HepG2 (cell line): ENCODE measurements around the gene NRP1. TPM values are rescaled to one million over a fixed set of nuclear protein-coding genes. Genes with fewer than 3 reads are reported as not detected.

Experiments used
- AGO2 ChIP-seq: fragments of 200-400 bp; formaldehyde crosslinking; optimal IDR thresholded peaks from 2 replicates; pipeline ENCODE3; 2017; ENCODE audit warnings: mild to moderate bottlenecking, low read depth, low read length, moderate library complexity
- CENPT ChIP-seq: sonication (generic); formaldehyde crosslinking; IDR thresholded peaks from 2 replicates; pipeline ENCODE4 v1.8.0; 2022; ENCODE audit warnings: low read depth, mild to moderate bottlenecking, moderate library complexity, missing genetic modification reagents
- ELF3 ChIP-seq: IDR thresholded peaks from 2 replicates; pipeline ENCODE4 v1.6.1; 2016; ENCODE audit warnings: missing genetic modification reagents, missing compliant biosample characterization
- MBD4 ChIP-seq: IDR thresholded peaks from 2 replicates; pipeline ENCODE4 v1.6.1; 2012; ENCODE audit warnings: low read length, inconsistent platforms, borderline replicate concordance
- NR2C2 ChIP-seq: sonication (generic); formaldehyde crosslinking; IDR thresholded peaks from 2 replicates; pipeline ENCODE4 v1.4.0; 2020; ENCODE audit warnings: missing genetic modification reagents, mild to moderate bottlenecking, moderate library complexity, borderline replicate concordance
- PTBP1 ChIP-seq: fragments of 200-400 bp; formaldehyde crosslinking; IDR thresholded peaks from 2 replicates; pipeline ENCODE4 v1.6.1; 2018; ENCODE audit warnings: low read length, low read depth; ENCODE audit not compliant: poor library complexity, severe bottlenecking
- REL ChIP-seq: sonication (generic); formaldehyde crosslinking; conservative IDR thresholded peaks from 2 replicates; pipeline ENCODE4 v1.8.0; 2022; ENCODE audit warnings: mild to moderate bottlenecking, missing genetic modification reagents, moderate library complexity
- SALL1 ChIP-seq: sonication (generic); formaldehyde crosslinking; IDR thresholded peaks from 2 replicates; pipeline ENCODE4 v1.8.0; 2022; ENCODE audit warnings: mild to moderate bottlenecking, missing genetic modification reagents
- SIX4 ChIP-seq: sonication (generic); formaldehyde crosslinking; IDR thresholded peaks from 2 replicates; pipeline ENCODE4 v1.4.0; 2020; ENCODE audit warnings: missing genetic modification reagents
- SMARCE1 ChIP-seq: fragments of 450-650 bp; IDR thresholded peaks from 2 replicates; pipeline ENCODE4 v1.6.1; 2017; ENCODE audit warnings: borderline replicate concordance
- YEATS4 ChIP-seq: sonication (generic); formaldehyde crosslinking; IDR thresholded peaks from 2 replicates; pipeline ENCODE4 v1.4.0; 2020; ENCODE audit warnings: missing genetic modification reagents, borderline replicate concordance
- ZNF326 ChIP-seq: sonication (generic); formaldehyde crosslinking; IDR thresholded peaks from 2 replicates; pipeline ENCODE4 v1.4.0; 2020; ENCODE audit warnings: missing genetic modification reagents, borderline replicate concordance
- ZNF468 ChIP-seq: sonication (generic); formaldehyde crosslinking; IDR thresholded peaks from 2 replicates; pipeline ENCODE4 v1.8.0; 2022; ENCODE audit warnings: mild to moderate bottlenecking, moderate library complexity, missing genetic modification reagents
- ZNF563 ChIP-seq: sonication (generic); formaldehyde crosslinking; IDR thresholded peaks from 2 replicates; pipeline ENCODE4 v1.8.0; 2022; ENCODE audit warnings: mild to moderate bottlenecking, moderate library complexity, missing genetic modification reagents
- ZNF570 ChIP-seq: sonication (generic); formaldehyde crosslinking; IDR thresholded peaks from 2 replicates; pipeline ENCODE4 v1.4.0; 2020; ENCODE audit warnings: mild to moderate bottlenecking, missing genetic modification reagents, borderline replicate concordance
- ZNF724P ChIP-seq: sonication (generic); formaldehyde crosslinking; IDR thresholded peaks from 2 replicates; pipeline ENCODE4 v1.8.0; 2022; ENCODE audit warnings: missing genetic modification reagents, borderline replicate concordance
- ZNF766 ChIP-seq: sonication (generic); formaldehyde crosslinking; IDR thresholded peaks from 2 replicates; pipeline ENCODE4 v1.5.0; 2020; ENCODE audit warnings: missing genetic modification reagents, borderline replicate concordance
- ZNF780A ChIP-seq: sonication (generic); formaldehyde crosslinking; IDR thresholded peaks from 2 replicates; pipeline ENCODE4 v1.8.0; 2022; ENCODE audit warnings: mild to moderate bottlenecking, missing genetic modification reagents, moderate library complexity
- polyA plus RNA-seq, 8 experiments: library from polyadenylated mRNA; depleted of rRNA in 3 of 8; stranded (reverse) in 7 of 8; unstranded in 1 of 8; fragments of >200 nt; fragmentation: Illumina TruSeq in 4 of 8; extraction: Trizol in 4 of 8; gene quantifications; 2 replicates each; pipeline versions ENCODE4 v1.2.1 to v1.2.3, GENCODE V29; 2011 to 2016; ENCODE audit warnings: low read depth in 4 of 8, missing spikeins in 1 of 8, mixed read lengths in 1 of 8; ENCODE audit not compliant: insufficient read depth in 1 of 8
- total RNA-seq, 5 experiments: library from RNA; depleted of rRNA; stranded (reverse); fragments of >200 nt; fragmentation: Illumina TruSeq; extraction: Trizol; gene quantifications; 2 replicates each; pipeline ENCODE4 v1.2.3, GENCODE V29; 2016; ENCODE audit warnings: low read depth in 1 of 5
- TF ChIP-seq, protein P1 (sequence below): sonication (generic); formaldehyde crosslinking; IDR thresholded peaks from 2 replicates; pipeline ENCODE4; 2020; ENCODE audit warnings: missing genetic modification reagents, mild to moderate bottlenecking, borderline replicate concordance
- TF ChIP-seq, protein P2 (sequence below): sonication (generic); formaldehyde crosslinking; IDR thresholded peaks from 2 replicates; pipeline ENCODE4 v1.5.1; 2020; ENCODE audit warnings: missing genetic modification reagents, mild to moderate bottlenecking, borderline replicate concordance
- TF ChIP-seq, protein P3 (sequence below): IDR thresholded peaks from 2 replicates; pipeline ENCODE4 v1.6.1; 2016; ENCODE audit warnings: mild to moderate bottlenecking
- TF ChIP-seq, protein P4 (sequence below): sonication (generic); formaldehyde crosslinking; IDR thresholded peaks from 2 replicates; pipeline ENCODE4 v1.4.0; 2020; ENCODE audit warnings: mild to moderate bottlenecking, missing genetic modification reagents

Gene NRP1
- total and polyA plus RNA-seq, 2 of the 13 experiments (the other 11 are each of a cell fraction or from before 2014, with no cell fraction given) = 5.3 to 5.8 TPM

DNA sequence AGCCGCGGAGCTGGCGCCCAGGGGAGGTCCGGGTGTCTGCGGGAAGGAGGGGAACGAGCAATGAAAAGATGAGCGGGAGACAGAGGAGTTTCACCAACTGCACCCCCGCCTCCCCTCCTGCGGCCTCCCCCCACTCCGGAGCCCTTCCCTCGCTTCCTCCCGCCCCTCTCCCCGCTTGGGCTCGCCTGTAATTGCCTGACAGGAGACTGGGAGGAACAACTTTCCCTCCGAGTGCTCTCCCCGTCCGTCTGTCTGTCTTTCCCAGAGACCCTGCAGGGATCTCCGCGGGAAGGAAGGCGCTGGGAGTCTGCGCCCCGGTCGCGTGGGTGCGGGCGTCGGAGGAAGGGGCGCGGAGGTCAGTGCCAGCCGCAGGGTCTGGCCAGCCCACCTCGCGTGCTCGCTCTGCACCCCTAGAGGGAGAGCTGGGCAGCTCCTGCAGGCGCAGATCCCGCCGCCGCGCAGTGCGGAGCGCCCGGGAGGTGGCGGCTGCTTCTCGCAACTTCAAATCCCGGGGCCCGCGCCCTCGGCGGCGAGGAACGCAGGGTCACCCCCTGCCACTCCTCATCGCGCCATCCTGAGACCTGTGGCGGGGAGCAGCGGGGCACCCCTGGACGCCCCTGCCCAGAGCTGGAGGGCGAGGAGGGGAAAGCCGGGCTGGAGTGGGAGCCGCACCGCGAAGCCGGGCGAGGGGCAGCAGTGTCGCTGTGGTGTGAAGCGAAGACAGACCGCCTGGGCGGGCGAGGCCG, 511 bp upstream of the NRP1 start (continued):
- TF ChIP-seq, protein P1, sequence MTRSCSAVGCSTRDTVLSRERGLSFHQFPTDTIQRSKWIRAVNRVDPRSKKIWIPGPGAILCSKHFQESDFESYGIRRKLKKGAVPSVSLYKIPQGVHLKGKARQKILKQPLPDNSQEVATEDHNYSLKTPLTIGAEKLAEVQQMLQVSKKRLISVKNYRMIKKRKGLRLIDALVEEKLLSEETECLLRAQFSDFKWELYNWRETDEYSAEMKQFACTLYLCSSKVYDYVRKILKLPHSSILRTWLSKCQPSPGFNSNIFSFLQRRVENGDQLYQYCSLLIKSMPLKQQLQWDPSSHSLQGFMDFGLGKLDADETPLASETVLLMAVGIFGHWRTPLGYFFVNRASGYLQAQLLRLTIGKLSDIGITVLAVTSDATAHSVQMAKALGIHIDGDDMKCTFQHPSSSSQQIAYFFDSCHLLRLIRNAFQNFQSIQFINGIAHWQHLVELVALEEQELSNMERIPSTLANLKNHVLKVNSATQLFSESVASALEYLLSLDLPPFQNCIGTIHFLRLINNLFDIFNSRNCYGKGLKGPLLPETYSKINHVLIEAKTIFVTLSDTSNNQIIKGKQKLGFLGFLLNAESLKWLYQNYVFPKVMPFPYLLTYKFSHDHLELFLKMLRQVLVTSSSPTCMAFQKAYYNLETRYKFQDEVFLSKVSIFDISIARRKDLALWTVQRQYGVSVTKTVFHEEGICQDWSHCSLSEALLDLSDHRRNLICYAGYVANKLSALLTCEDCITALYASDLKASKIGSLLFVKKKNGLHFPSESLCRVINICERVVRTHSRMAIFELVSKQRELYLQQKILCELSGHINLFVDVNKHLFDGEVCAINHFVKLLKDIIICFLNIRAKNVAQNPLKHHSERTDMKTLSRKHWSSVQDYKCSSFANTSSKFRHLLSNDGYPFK (CRISPR knock-in tag) = 0 out of 2 replicates have a peak, but pooled peaks have one; percentile 19
- TF ChIP-seq, protein P2, sequence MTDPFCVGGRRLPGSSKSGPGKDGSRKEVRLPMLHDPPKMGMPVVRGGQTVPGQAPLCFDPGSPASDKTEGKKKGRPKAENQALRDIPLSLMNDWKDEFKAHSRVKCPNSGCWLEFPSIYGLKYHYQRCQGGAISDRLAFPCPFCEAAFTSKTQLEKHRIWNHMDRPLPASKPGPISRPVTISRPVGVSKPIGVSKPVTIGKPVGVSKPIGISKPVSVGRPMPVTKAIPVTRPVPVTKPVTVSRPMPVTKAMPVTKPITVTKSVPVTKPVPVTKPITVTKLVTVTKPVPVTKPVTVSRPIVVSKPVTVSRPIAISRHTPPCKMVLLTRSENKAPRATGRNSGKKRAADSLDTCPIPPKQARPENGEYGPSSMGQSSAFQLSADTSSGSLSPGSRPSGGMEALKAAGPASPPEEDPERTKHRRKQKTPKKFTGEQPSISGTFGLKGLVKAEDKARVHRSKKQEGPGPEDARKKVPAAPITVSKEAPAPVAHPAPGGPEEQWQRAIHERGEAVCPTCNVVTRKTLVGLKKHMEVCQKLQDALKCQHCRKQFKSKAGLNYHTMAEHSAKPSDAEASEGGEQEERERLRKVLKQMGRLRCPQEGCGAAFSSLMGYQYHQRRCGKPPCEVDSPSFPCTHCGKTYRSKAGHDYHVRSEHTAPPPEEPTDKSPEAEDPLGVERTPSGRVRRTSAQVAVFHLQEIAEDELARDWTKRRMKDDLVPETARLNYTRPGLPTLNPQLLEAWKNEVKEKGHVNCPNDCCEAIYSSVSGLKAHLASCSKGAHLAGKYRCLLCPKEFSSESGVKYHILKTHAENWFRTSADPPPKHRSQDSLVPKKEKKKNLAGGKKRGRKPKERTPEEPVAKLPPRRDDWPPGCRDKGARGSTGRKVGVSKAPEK (CRISPR knock-in tag) = peak; percentile 48; the same call in 1 of the 2 replicates
- no peak for TF ChIP-seq MBD4
- TF ChIP-seq PTBP1 = no peak
- TF ChIP-seq SIX4 = no peak
- TF ChIP-seq ZNF468 (CRISPR knock-in tag) = no peak
- TF ChIP-seq REL = no peak; the same call in 1 of the 2 replicates
- no peak for TF ChIP-seq AGO2
- TF ChIP-seq ZNF724P (CRISPR knock-in tag) = peak; percentile 32; the same call in 1 of the 2 replicates
- no peak for TF ChIP-seq ZNF570 (CRISPR knock-in tag)
- peak; percentile 55; the same call in 1 of the 2 replicates for TF ChIP-seq YEATS4 (CRISPR knock-in tag)
- 0 out of 2 replicates have a peak, but pooled peaks have one; percentile 14 for TF ChIP-seq NR2C2 (CRISPR knock-in tag)
- TF ChIP-seq ZNF780A (CRISPR knock-in tag) = 0 out of 2 replicates have a peak, but pooled peaks have one; percentile 63
- TF ChIP-seq SALL1 (CRISPR knock-in tag) = peak; percentile 78
- TF ChIP-seq, protein P3, sequence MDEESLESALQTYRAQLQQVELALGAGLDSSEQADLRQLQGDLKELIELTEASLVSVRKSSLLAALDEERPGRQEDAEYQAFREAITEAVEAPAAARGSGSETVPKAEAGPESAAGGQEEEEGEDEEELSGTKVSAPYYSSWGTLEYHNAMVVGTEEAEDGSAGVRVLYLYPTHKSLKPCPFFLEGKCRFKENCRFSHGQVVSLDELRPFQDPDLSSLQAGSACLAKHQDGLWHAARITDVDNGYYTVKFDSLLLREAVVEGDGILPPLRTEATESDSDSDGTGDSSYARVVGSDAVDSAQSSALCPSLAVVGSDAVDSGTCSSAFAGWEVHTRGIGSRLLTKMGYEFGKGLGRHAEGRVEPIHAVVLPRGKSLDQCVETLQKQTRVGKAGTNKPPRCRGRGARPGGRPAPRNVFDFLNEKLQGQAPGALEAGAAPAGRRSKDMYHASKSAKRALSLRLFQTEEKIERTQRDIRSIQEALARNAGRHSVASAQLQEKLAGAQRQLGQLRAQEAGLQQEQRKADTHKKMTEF (CRISPR knock-in tag) = peak; percentile 56; the same call in 1 of the 2 replicates
- TF ChIP-seq, protein P4, sequence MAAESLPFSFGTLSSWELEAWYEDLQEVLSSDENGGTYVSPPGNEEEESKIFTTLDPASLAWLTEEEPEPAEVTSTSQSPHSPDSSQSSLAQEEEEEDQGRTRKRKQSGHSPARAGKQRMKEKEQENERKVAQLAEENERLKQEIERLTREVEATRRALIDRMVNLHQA (CRISPR knock-in tag) = no peak
- no peak for TF ChIP-seq CENPT (CRISPR knock-in tag)
- no peak for TF ChIP-seq SMARCE1
- TF ChIP-seq ELF3 (CRISPR knock-in tag) = 0 out of 2 replicates have a peak, but pooled peaks have one; percentile 9
- TF ChIP-seq ZNF563 = peak; percentile 72; the same call in 1 of the 2 replicates
- TF ChIP-seq ZNF326 (CRISPR knock-in tag) = no peak
- TF ChIP-seq ZNF766 (CRISPR knock-in tag) = peak; percentile 40; the same call in 1 of the 2 replicates
